ENCODE results near the gene TRIM22.
"Not testable (repeated sequence)": the region's sequence is repeated elsewhere in the genome, so short reads cannot be mapped to it uniquely, and the experiment has no call there.

Gene TRIM22

GRCh38 chr11:5691238-5691963 lies 1.8 kb downstream of the TRIM22 start:
- DNase-seq: not testable (repeated sequence)

GRCh38 chr11:5691964-5692361 lies 2.4 kb downstream of the TRIM22 start:
- no peak for DNase-seq

- no peak for DNase-seq
Observed at GRCh38 chr11:5694642-5695041, 5.1 kb downstream of the TRIM22 start.

- peak in 1 of 2 experiments; percentile 18 for DNase-seq
Observed at GRCh38 chr11:5695580-5695979, 6.0 kb downstream of the TRIM22 start.

GRCh38 chr11:5696210-5696609 lies 6.6 kb downstream of the TRIM22 start:
- DNase-seq: no peak

- no peak for DNase-seq
Observed at GRCh38 chr11:5698281-5698680, 8.7 kb downstream of the TRIM22 start.

GRCh38 chr11:5700421-5701054 lies 10.9 kb downstream of the TRIM22 start:
- DNase-seq: no peak

- DNase-seq: no peak
Observed at GRCh38 chr11:5701055-5701577, 11.5 kb downstream of the TRIM22 start.

GRCh38 chr11:5703741-5704536 lies 14.3 kb downstream of the TRIM22 start:
- DNase-seq: peak in 1 of 2 experiments; percentile 4

- no peak for DNase-seq
Observed at GRCh38 chr11:5705688-5706087, 16.1 kb downstream of the TRIM22 start.

GRCh38 chr11:5712507-5712906 lies 22.9 kb downstream of the TRIM22 start:
- DNase-seq: no peak

GRCh38 chr11:5713695-5714094 lies 24.1 kb downstream of the TRIM22 start:
- DNase-seq: no peak

GRCh38 chr11:5716518-5716917 lies 26.9 kb downstream of the TRIM22 start:
- not testable (repeated sequence) for DNase-seq

GRCh38 chr11:5719703-5720495 lies 30.3 kb downstream of the TRIM22 start:
- no peak for DNase-seq

GRCh38 chr11:5722622-5723021 lies 33.0 kb downstream of the TRIM22 start:
- no peak for DNase-seq

- DNase-seq: no peak
Observed at GRCh38 chr11:5726351-5726750, 36.8 kb downstream of the TRIM22 start.

GRCh38 chr11:5727691-5728090 lies 38.1 kb downstream of the TRIM22 start:
- no peak for DNase-seq

GRCh38 chr11:5736396-5736795 lies 46.8 kb downstream of the TRIM22 start, which contains the start of gene OR56B1:
Gene OR56B1, plus strand, starts transcription at chr11:5736448. Its CDS starts 69 bp downstream, at chr11:5736517.
- DNase-seq: no peak

- no peak for DNase-seq
Observed at GRCh38 chr11:5737091-5737490, 47.5 kb downstream of the TRIM22 start.

GRCh38 chr11:5737670-5738392 lies 48.2 kb downstream of the TRIM22 start:
- no peak for DNase-seq

GRCh38 chr11:5738431-5738830 lies 48.8 kb downstream of the TRIM22 start:
- DNase-seq: no peak

GRCh38 chr11:5746614-5747013 lies 57.0 kb downstream of the TRIM22 start:
- no peak for DNase-seq
